HUES64 (cell line): ENCODE data around the gene SLC12A8.
A peak's percentile ranks its signal among the peaks of the same experiment; 100 is the strongest.

Experiments
- H3K27ac ChIP-seq: 2 replicates; pipeline ENCODE4 v1.7.0; 2013; ENCODE audit warnings: low read depth, low read length, inconsistent platforms
- H3K27me3 ChIP-seq: 2 replicates; pipeline ENCODE4 v1.6.1; 2013; ENCODE audit warnings: mild to moderate bottlenecking, low read length; ENCODE audit not compliant: insufficient read depth
- H3K36me3 ChIP-seq: 2 replicates; pipeline ENCODE4 v1.6.1; 2013; ENCODE audit warnings: mild to moderate bottlenecking, low read length; ENCODE audit not compliant: insufficient read depth
- H3K4me1 ChIP-seq: 2 replicates; pipeline ENCODE4 v1.6.1; 2013; ENCODE audit warnings: mild to moderate bottlenecking, low read length, moderate library complexity; ENCODE audit not compliant: insufficient read depth
- H3K4me3 ChIP-seq: 2 replicates; pipeline ENCODE4 v1.5.1; 2013; ENCODE audit warnings: mild to moderate bottlenecking, low read length, moderate library complexity
- H3K9ac ChIP-seq: 2 replicates; pipeline ENCODE4 v1.6.1; 2013; ENCODE audit warnings: mild to moderate bottlenecking, low read depth, low read length
- H3K9me3 ChIP-seq: 2 replicates; pipeline ENCODE4 v1.6.1; 2013; ENCODE audit warnings: low read depth, low read length; ENCODE audit not compliant: insufficient read depth
- WGBS: fragments of 150-250, 120-280 bp; methylation state at CpG from one replicate; pipeline ENCODE4 v1.1.7; 2013; ENCODE audit warnings: missing lambda C conversion rate; 5-methylcytosine and 5-hydroxymethylcytosine counted together

SLC12A8 gene

GRCh38 chr3:125136515-125136914 is 76.0 kb downstream of the SLC12A8 start:
- H3K27me3 ChIP-seq = peaks cover 9% of the 10 kb centered on the region
- no peak overlapping the region for H3K9ac ChIP-seq
- no peak overlapping the region for H3K27ac ChIP-seq
- peaks cover 8% of the 10 kb centered on the region for H3K4me1 ChIP-seq
- no peaks in the 10 kb centered on the region for H3K9me3 ChIP-seq
- WGBS = 94% methylated on average over 4 of the region's 4 CpGs
- no peak overlapping the region for H3K4me3 ChIP-seq
- H3K36me3 ChIP-seq = no peaks in the 10 kb centered on the region

GRCh38 chr3:125134952-125135351 is 77.6 kb downstream of the SLC12A8 start:
- H3K9ac ChIP-seq = no peak overlapping the region
- WGBS = 85% methylated on average over 6 of the region's 6 CpGs
- H3K4me3 ChIP-seq = no peak overlapping the region
- H3K27ac ChIP-seq = no peak overlapping the region
- no peaks in the 10 kb centered on the region for H3K27me3 ChIP-seq
- no peaks in the 10 kb centered on the region for H3K9me3 ChIP-seq
- peaks cover 5% of the 10 kb centered on the region; the same call in 1 of the 2 replicates for H3K4me1 ChIP-seq
- H3K36me3 ChIP-seq = no peaks in the 10 kb centered on the region

- Histone ChIP-seq H3K9me3 (no peaks in the 10 kb centered on the region), H3K4me1 (peaks cover 14% of the 10 kb centered on the region; the same call in 1 of the 2 replicates), H3K36me3 (no peaks in the 10 kb centered on the region), H3K9ac (no peak overlapping the region), H3K27me3 (no peaks in the 10 kb centered on the region), H3K4me3 (no peak overlapping the region), H3K27ac (no peak overlapping the region)
- 87% methylated on average over 2 of the region's 2 CpGs for WGBS
These were observed 79.7 kb downstream of the SLC12A8 start for GRCh38 chr3:125132815-125133214.

- Histone ChIP-seq H3K36me3 (no peaks in the 10 kb centered on the region), H3K4me3 (no peak overlapping the region), H3K9me3 (no peaks in the 10 kb centered on the region), H3K4me1 (peaks cover 14% of the 10 kb centered on the region; the same call in 1 of the 2 replicates), H3K9ac (no peak overlapping the region), H3K27me3 (no peaks in the 10 kb centered on the region), H3K27ac (no peak overlapping the region)
- 73% methylated on average over 10 of the region's 10 CpGs for WGBS
These were observed 83.0 kb downstream of the SLC12A8 start for GRCh38 chr3:125129512-125129997.

GRCh38 chr3:125128861-125129501 is 83.6 kb downstream of the SLC12A8 start:
- Histone ChIP-seq H3K4me3 (no peak overlapping the region), H3K9ac (no peak overlapping the region), H3K4me1 (peaks cover 16% of the 10 kb centered on the region; the same call in 1 of the 2 replicates), H3K9me3 (no peaks in the 10 kb centered on the region), H3K27me3 (no peaks in the 10 kb centered on the region), H3K36me3 (no peaks in the 10 kb centered on the region), H3K27ac (no peak overlapping the region)
- WGBS = 83% methylated on average over 3 of the region's 3 CpGs

GRCh38 chr3:125126323-125126722 is 86.2 kb downstream of the SLC12A8 start:
- H3K4me3 ChIP-seq = no peak overlapping the region
- no peak overlapping the region for H3K27ac ChIP-seq
- no peaks in the 10 kb centered on the region for H3K36me3 ChIP-seq
- H3K9me3 ChIP-seq = no peaks in the 10 kb centered on the region
- H3K4me1 ChIP-seq = peaks cover 29% of the 10 kb centered on the region
- no peaks in the 10 kb centered on the region for H3K27me3 ChIP-seq
- 97% methylated on average over 2 of the region's 2 CpGs for WGBS
- H3K9ac ChIP-seq = no peak overlapping the region

- WGBS = 95% methylated on average over 6 of the region's 6 CpGs
- no peak overlapping the region for H3K27ac ChIP-seq
These were observed 86.7 kb downstream of the SLC12A8 start for GRCh38 chr3:125125821-125126245.

GRCh38 chr3:125123451-125124305 is 88.9 kb downstream of the SLC12A8 start:
- WGBS = 83% methylated on average over 10 of the region's 10 CpGs
- Histone ChIP-seq H3K4me3 (no peak overlapping the region), H3K9ac (no peak overlapping the region), H3K9me3 (no peaks in the 10 kb centered on the region), H3K27ac (no peak overlapping the region), H3K36me3 (no peaks in the 10 kb centered on the region), H3K27me3 (peaks cover 9% of the 10 kb centered on the region; the same call in 1 of the 2 replicates), H3K4me1 (peaks cover 28% of the 10 kb centered on the region)

More at GRCh38 chr3:125125821-125126245, 86.7 kb downstream of the SLC12A8 start:
- peaks cover 32% of the 10 kb centered on the region for H3K4me1 ChIP-seq
- H3K4me3 ChIP-seq = no peak overlapping the region
- H3K27me3 ChIP-seq = no peaks in the 10 kb centered on the region
- H3K9ac ChIP-seq = no peak overlapping the region
- H3K36me3 ChIP-seq = no peaks in the 10 kb centered on the region
- no peaks in the 10 kb centered on the region for H3K9me3 ChIP-seq

GRCh38 chr3:125121246-125122010 is 91.1 kb downstream of the SLC12A8 start:
- H3K4me1 ChIP-seq = peaks cover 36% of the 10 kb centered on the region
- peak overlapping the region; percentile 7; the same call in 1 of the 2 replicates for H3K27ac ChIP-seq
- no peaks in the 10 kb centered on the region for H3K9me3 ChIP-seq
- 70% methylated on average over 8 of the region's 8 CpGs for WGBS
- H3K9ac ChIP-seq = no peak overlapping the region
- peak overlapping the region; percentile 52 for H3K4me3 ChIP-seq
- peaks cover 9% of the 10 kb centered on the region; the same call in 1 of the 2 replicates for H3K27me3 ChIP-seq
- H3K36me3 ChIP-seq = no peaks in the 10 kb centered on the region

- Histone ChIP-seq H3K9ac (peak overlapping the region; percentile 49), H3K27ac (peak overlapping the region; percentile 69; the same call in 1 of the 2 replicates), H3K27me3 (peaks cover 9% of the 10 kb centered on the region; the same call in 1 of the 2 replicates), H3K36me3 (no peaks in the 10 kb centered on the region), H3K4me3 (peak overlapping the region; percentile 52), H3K4me1 (peaks cover 44% of the 10 kb centered on the region), H3K9me3 (no peaks in the 10 kb centered on the region)
- WGBS = 1% methylated on average over 20 of the region's 20 CpGs
These were observed 92.0 kb downstream of the SLC12A8 start for GRCh38 chr3:125120379-125121122.
